SK-N-SH (cell line): ENCODE results near the gene BABAM2. TPM values are rescaled to one million over a fixed set of nuclear protein-coding genes. Genes with fewer than 3 reads are reported as not detected.

ENCODE experiments used
- CTCF ChIA-PET: fragments of 300-600, 350-600 bp; formaldehyde crosslinking; extraction: SDS; loops from one replicate; lab custom pipeline; 2021; lab: Yijun Ruan, JAX
- POLR2A ChIA-PET: fragments of 350-600 bp; sonication (Branson Sonifier 250); formaldehyde crosslinking; extraction: SDS; loops from one replicate; lab custom pipeline; 2020; ENCODE audit warnings: antibody characterized with exemption, inconsistent platforms; lab: Yijun Ruan, JAX
- DNase-seq: peaks from one replicate; pipeline ENCODE4 v3.0.0; 2012
- H2AFZ ChIP-seq: fragments of 200-600 bp; sonication (generic); 2 replicates; pipeline ENCODE4 v1.8.1; 2016; ENCODE audit warnings: antibody characterized with exemption, mild to moderate bottlenecking, low read depth
- H3F3A ChIP-seq: fragments of 200-600 bp; sonication (generic); replicated peaks from 2 replicates; pipeline ENCODE3; 2016; ENCODE audit warnings: antibody characterized with exemption, mild to moderate bottlenecking; ENCODE audit not compliant: insufficient read depth
- H3K27ac ChIP-seq, 2 experiments: fragments of 200-500 bp in 1 of 2; fragments of 200-600 bp in 1 of 2; sonication (Bioruptor generic) in 1 of 2; sonication (generic), shearing (Covaris generic) in 1 of 2; 2 replicates each; pipeline versions ENCODE4 v1.5.1 to v1.6.1; 2014 to 2016; ENCODE audit warnings: low read depth in 2 of 2, inconsistent platforms in 1 of 2, low read length in 1 of 2, mild to moderate bottlenecking in 1 of 2, mixed read lengths in 1 of 2
- H3K27me3 ChIP-seq: fragments of 200-600 bp; sonication (generic), shearing (Covaris generic); 2 replicates; pipeline ENCODE4 v1.6.1; 2016; ENCODE audit warnings: mixed run types; ENCODE audit not compliant: insufficient read depth
- H3K36me3 ChIP-seq, 2 experiments: fragments of 200-500 bp in 1 of 2; fragments of 200-600 bp in 1 of 2; sonication (Bioruptor generic) in 1 of 2; sonication (generic) in 1 of 2; replicated peaks in 1 of 2; 2 replicates each; pipeline versions ENCODE3 to v1.5.1; 2014 to 2016; ENCODE audit warnings: low read length in 1 of 2, mild to moderate bottlenecking in 1 of 2; ENCODE audit not compliant: insufficient read depth in 2 of 2, control insufficient read depth in 1 of 2
- H3K4me1 ChIP-seq, 2 experiments: fragments of 200-500 bp in 1 of 2; fragments of 200-600 bp in 1 of 2; sonication (Bioruptor generic) in 1 of 2; sonication (generic), shearing (Covaris generic) in 1 of 2; 2 replicates each; pipeline versions ENCODE4 v1.5.1 to v1.6.1; 2014 to 2016; ENCODE audit warnings: low read depth in 1 of 2, low read length in 1 of 2, mixed run types in 1 of 2; ENCODE audit not compliant: insufficient read depth in 2 of 2, control insufficient read depth in 1 of 2
- H3K4me2 ChIP-seq: fragments of 200-600 bp; sonication (generic), shearing (Covaris generic); 2 replicates; pipeline ENCODE4 v1.6.1; 2017; ENCODE audit warnings: mixed run types
- H3K4me3 ChIP-seq, 2 experiments: fragments of 200-500 bp in 1 of 2; fragments of 200-600 bp in 1 of 2; sonication (Bioruptor generic) in 1 of 2; sonication (generic), shearing (Covaris generic) in 1 of 2; 2 replicates each; pipeline versions ENCODE4 v1.5.1 to v1.8.1; 2014 to 2016; ENCODE audit warnings: low read depth in 2 of 2, inconsistent platforms in 1 of 2, low read length in 1 of 2, mild to moderate bottlenecking in 1 of 2, mixed read lengths in 1 of 2, moderate library complexity in 1 of 2
- H3K79me2 ChIP-seq: fragments of 200-600 bp; sonication (generic); 2 replicates; pipeline ENCODE4 v1.8.1; 2017; ENCODE audit warnings: mild to moderate bottlenecking; ENCODE audit not compliant: insufficient read depth
- H3K9ac ChIP-seq: fragments of 200-600 bp; sonication (generic); 2 replicates; pipeline ENCODE4 v1.6.1; 2017; ENCODE audit warnings: mixed run types
- H3K9me2 ChIP-seq: fragments of 200-600 bp; sonication (generic); 2 replicates; pipeline ENCODE4 v1.6.1; 2017; ENCODE audit warnings: mixed run types
- H3K9me3 ChIP-seq: fragments of 200-600 bp; sonication (generic); 2 replicates; pipeline ENCODE4 v1.6.1; 2017; ENCODE audit warnings: mixed run types, mild to moderate bottlenecking, moderate library complexity
- H4K20me1 ChIP-seq: fragments of 200-600 bp; sonication (generic); 2 replicates; pipeline ENCODE4 v1.6.1; 2017; ENCODE audit warnings: mild to moderate bottlenecking, mixed run types; ENCODE audit not compliant: insufficient read depth
- ELF1 ChIP-seq: IDR thresholded peaks from 2 replicates; pipeline ENCODE4 v1.4.0; 2012
- EP300 ChIP-seq, 2 experiments: IDR thresholded peaks; 2 replicates each; pipeline versions ENCODE4 v1.4.0 to v1.6.1; 2012; ENCODE audit warnings: borderline replicate concordance in 1 of 2, low read depth in 1 of 2, low read length in 1 of 2
- FOSL2 ChIP-seq: IDR thresholded peaks from 2 replicates; pipeline ENCODE4 v1.4.0; 2012; ENCODE audit warnings: low read depth, mild to moderate bottlenecking, moderate library complexity, borderline replicate concordance
- GATA2 ChIP-seq: sonication (generic); formaldehyde crosslinking; IDR thresholded peaks from 2 replicates; pipeline ENCODE4 v1.5.0; 2020; ENCODE audit warnings: mild to moderate bottlenecking, missing genetic modification reagents
- NFIC ChIP-seq: IDR thresholded peaks from 2 replicates; pipeline ENCODE4 v1.4.0; 2012; ENCODE audit warnings: borderline replicate concordance
- PBX3 ChIP-seq: IDR thresholded peaks from 2 replicates; pipeline ENCODE4; 2012
- RXRA ChIP-seq: IDR thresholded peaks from 2 replicates; pipeline ENCODE4 v1.4.0; 2012; ENCODE audit warnings: low read depth, mild to moderate bottlenecking, borderline replicate concordance
- TCF12 ChIP-seq: IDR thresholded peaks from 2 replicates; pipeline ENCODE4 v1.4.0; 2012
- USF1 ChIP-seq: IDR thresholded peaks from 2 replicates; pipeline ENCODE4 v1.4.0; 2012; ENCODE audit warnings: low read depth, borderline replicate concordance
- WGBS: methylation state at CpG from one replicate; pipeline ENCODE4 v1.1.6; 2017; ENCODE audit warnings: low lambda C conversion rate; 5-methylcytosine and 5-hydroxymethylcytosine counted together
- polyA plus RNA-seq, 3 experiments: library from polyadenylated mRNA; depleted of rRNA; stranded (reverse); fragments of >200 nt; gene quantifications; 2 replicates each; pipeline ENCODE4 v1.2.3, GENCODE V29; 2012

BABAM2 gene
- polyA plus RNA-seq, 1 of the 3 experiments (the other 2 are of a cell fraction) = 34.0 TPM

- Histone ChIP-seq H3K27me3 (no peaks in the 10 kb centered on the region), H3F3A (no peaks in the 10 kb centered on the region), H3K4me3 (no peak overlapping the region), H4K20me1 (no peaks in the 10 kb centered on the region), H3K9me3 (no peaks in the 10 kb centered on the region), H3K79me2 (no peaks in the 10 kb centered on the region), H3K27ac (no peak overlapping the region), H3K9me2 (no peaks in the 10 kb centered on the region), H3K4me1 (peaks cover 2 to 9% of the 10 kb centered on the region in 2 experiments; a peak in 2 of 4 replicates), H2AFZ (no peak overlapping the region), H3K4me2 (no peak overlapping the region), H3K36me3 (no peaks in the 10 kb centered on the region), H3K9ac (no peak overlapping the region)
- ChIA-PET POLR2A (no interaction called here), CTCF (interaction anchor here (0.7 to 2.1 kb wide), 3 partner anchors 10 to 242 kb away, joined by 3 to 5 read pairs (median 3); no protein-coding TSS in a partner anchor)
- 82% methylated on average over 5 of the region's 5 CpGs for WGBS
- TF ChIP-seq EP300 (IDR thresholded peaks at IDR 0.05; ENCODE audit: borderline replicate concordance in 1 of 2, low read depth in 1 of 2, low read length in 1 of 2) (no peak), ELF1 (no peak), GATA2 (CRISPR knock-in tag) (no peak), TCF12 (no peak), FOSL2 (no peak), PBX3 (no peak), NFIC (no peak), USF1 (no peak)
- DNase-seq = no peak
Measured at GRCh38 chr2:27996156-27996922, 105.8 kb downstream of the BABAM2 start.

- Histone ChIP-seq H2AFZ (no peak overlapping the region), H3K9me3 (no peaks in the 10 kb centered on the region), H3K4me3 (no peak overlapping the region), H3K4me1 (no peaks in the 10 kb centered on the region; a peak in 2 of 4 replicates), H3K79me2 (no peaks in the 10 kb centered on the region), H3F3A (peaks cover 3% of the 10 kb centered on the region), H3K4me2 (no peak overlapping the region), H4K20me1 (no peaks in the 10 kb centered on the region), H3K9ac (no peak overlapping the region), H3K27me3 (no peaks in the 10 kb centered on the region), H3K36me3 (no peaks in the 10 kb centered on the region), H3K27ac (no peak overlapping the region), H3K9me2 (no peaks in the 10 kb centered on the region)
- CTCF ChIA-PET = interaction anchor here (1.8 kb wide), 1 partner anchor 13 kb away, joined by 4 read pairs; no protein-coding TSS in a partner anchor
- no peak for DNase-seq
- POLR2A ChIA-PET = no interaction called here
- no peak for TF ChIP-seq RXRA
- no peak for TF ChIP-seq NFIC
Measured at GRCh38 chr2:28000287-28000686, 109.8 kb downstream of the BABAM2 start.
